Adipose tissue (tissue), 3 donors: ENCODE measurements around the gene PLCG1. TPM values are rescaled to one million over a fixed set of nuclear protein-coding genes. Genes with fewer than 3 reads are reported as not detected.

ENCODE experiments used
- H3K27ac ChIP-seq: one replicate; pipeline ENCODE4 v1.5.1; 2013; ENCODE audit warnings: low read depth, low read length
- WGBS, 3 donors: extraction: QIAGEN DNeasy Blood & Tissue Kit; methylation state at CpG; one replicate each; pipeline ENCODE4 v1.1.7; 2013; 5-methylcytosine and 5-hydroxymethylcytosine counted together
- polyA plus RNA-seq, 3 donors: library from polyadenylated mRNA; stranded (reverse); fragments of 200-250 nt; gene quantifications; one replicate each; pipeline ENCODE4 v1.2.3, GENCODE V29; 2013
- donor health status: healthy with polysubstance abuse.
- donor health status: Bipolar disorder and iron deficiency.
- donor health status: healthy.

Gene PLCG1
- polyA plus RNA-seq, 3 donors: 16.1 to 96.7 (median 38.9) TPM

- WGBS, 3 donors: 78 to 84% (median 79%) methylated on average over 6 of the region's 6 CpGs
Observed at GRCh38 chr20:41158082-41158625, 20.8 kb downstream of the PLCG1 start.

GRCh38 chr20:41159547-41159946 lies 22.2 kb downstream of the PLCG1 start:
- WGBS, 3 donors: 86 to 88% (median 87%) methylated on average over 10 of the region's 10 CpGs
- H3K27ac ChIP-seq: no peak overlapping the region

More at GRCh38 chr20:41158082-41158625, 20.8 kb downstream of the PLCG1 start:
- no peak overlapping the region for H3K27ac ChIP-seq

GRCh38 chr20:41160686-41161085 lies 23.3 kb downstream of the PLCG1 start:
- WGBS, 3 donors: 85 to 93% (median 92%) methylated on average over 2 of the region's 2 CpGs

GRCh38 chr20:41161886-41162285 lies 24.5 kb downstream of the PLCG1 start:
- no peak overlapping the region for H3K27ac ChIP-seq
- WGBS, 3 donors: 26 to 50% (median 45%) methylated on average over 1 of the region's 1 CpG

More at GRCh38 chr20:41160686-41161085, 23.3 kb downstream of the PLCG1 start:
- no peak overlapping the region for H3K27ac ChIP-seq

- no peak overlapping the region for H3K27ac ChIP-seq
- 94 to 97% (median 95%) methylated on average over 11 of the region's 11 CpGs for WGBS, 3 donors
Observed at GRCh38 chr20:41162396-41162795, 25.1 kb downstream of the PLCG1 start.

GRCh38 chr20:41163821-41164220 lies 26.5 kb downstream of the PLCG1 start:
- no peak overlapping the region for H3K27ac ChIP-seq
- 93 to 95% (median 94%) methylated on average over 11 of the region's 11 CpGs for WGBS, 3 donors

GRCh38 chr20:41165001-41165882 lies 27.9 kb downstream of the PLCG1 start:
- H3K27ac ChIP-seq: no peak overlapping the region
- WGBS, 3 donors: 87 to 91% (median 90%) methylated on average over 24 of the region's 24 CpGs

- H3K27ac ChIP-seq: no peak overlapping the region
- WGBS, 3 donors: 91% methylated on average over 27 of the region's 27 CpGs
Observed at GRCh38 chr20:41166201-41167117, 29.1 kb downstream of the PLCG1 start.

- 90 to 95% (median 90%) methylated on average over 3 of the region's 3 CpGs for WGBS, 3 donors
- no peak overlapping the region for H3K27ac ChIP-seq
Observed at GRCh38 chr20:41167118-41167470, 29.8 kb downstream of the PLCG1 start.

GRCh38 chr20:41167481-41168253 lies 30.3 kb downstream of the PLCG1 start:
- WGBS, 3 donors: 64 to 85% (median 70%) methylated on average over 11 of the region's 11 CpGs
- no peak overlapping the region for H3K27ac ChIP-seq

GRCh38 chr20:41168281-41169161 lies 31.2 kb downstream of the PLCG1 start:
- no peak overlapping the region for H3K27ac ChIP-seq
- 91 to 95% (median 94%) methylated on average over 10 of the region's 10 CpGs for WGBS, 3 donors

GRCh38 chr20:41169162-41169690 lies 31.9 kb downstream of the PLCG1 start:
- 92 to 94% (median 92%) methylated on average over 9 of the region's 9 CpGs for WGBS, 3 donors
- H3K27ac ChIP-seq: no peak overlapping the region

- no peak overlapping the region for H3K27ac ChIP-seq
- 85 to 91% (median 89%) methylated on average over 14 of the region's 14 CpGs for WGBS, 3 donors
Observed at GRCh38 chr20:41169791-41170351, 32.5 kb downstream of the PLCG1 start.

- H3K27ac ChIP-seq: no peak overlapping the region
- 91 to 95% (median 93%) methylated on average over 6 of the region's 6 CpGs for WGBS, 3 donors
Observed at GRCh38 chr20:41170386-41171105, 33.2 kb downstream of the PLCG1 start.

GRCh38 chr20:41171736-41172295 lies 34.5 kb downstream of the PLCG1 start:
- peak overlapping the region; percentile 47 for H3K27ac ChIP-seq
- 73 to 76% (median 75%) methylated on average over 3 of the region's 3 CpGs for WGBS, 3 donors
